Memory B cell (primary cell): ENCODE results near the gene EPB41L4A.
A peak's percentile ranks its signal among the peaks of the same experiment; 100 is the strongest.
"Not testable (repeated sequence)": the region's sequence is repeated elsewhere in the genome, so short reads cannot be mapped to it uniquely, and the experiment has no call there.

Experiments used
- ATAC-seq: fragments of 150-1000 bp; cut with Tn5 transposase; 2 replicates; pipeline ENCODE4 v1.10.0; 2021; ENCODE audit warnings: low read depth, mild to moderate bottlenecking, moderate library complexity
- DNase-seq, 2 donors: peaks; one replicate each; pipeline ENCODE4 v3.0.0; 2022; ENCODE audit warnings: low spot score in 2 of 2
- H3K27ac Mint-ChIP-seq: one replicate; pipeline ENCODE4 v1.8.0; 2022; ENCODE audit warnings: mild to moderate bottlenecking, moderate library complexity, mixed read lengths
- H3K27me3 Mint-ChIP-seq: one replicate; pipeline ENCODE4 v1.8.0; 2022; ENCODE audit warnings: mixed read lengths
- H3K36me3 Mint-ChIP-seq: one replicate; pipeline ENCODE4 v1.8.0; 2022; ENCODE audit warnings: mild to moderate bottlenecking, mixed read lengths
- H3K4me1 Mint-ChIP-seq: one replicate; pipeline ENCODE4 v1.8.0; 2022; ENCODE audit warnings: mixed read lengths
- H3K4me3 Mint-ChIP-seq: one replicate; pipeline ENCODE4 v1.8.0; 2022; ENCODE audit warnings: mild to moderate bottlenecking, moderate library complexity, mixed read lengths
- H3K9me3 Mint-ChIP-seq: one replicate; pipeline ENCODE4 v1.8.0; 2022; ENCODE audit warnings: mixed read lengths

Gene EPB41L4A

DNA sequence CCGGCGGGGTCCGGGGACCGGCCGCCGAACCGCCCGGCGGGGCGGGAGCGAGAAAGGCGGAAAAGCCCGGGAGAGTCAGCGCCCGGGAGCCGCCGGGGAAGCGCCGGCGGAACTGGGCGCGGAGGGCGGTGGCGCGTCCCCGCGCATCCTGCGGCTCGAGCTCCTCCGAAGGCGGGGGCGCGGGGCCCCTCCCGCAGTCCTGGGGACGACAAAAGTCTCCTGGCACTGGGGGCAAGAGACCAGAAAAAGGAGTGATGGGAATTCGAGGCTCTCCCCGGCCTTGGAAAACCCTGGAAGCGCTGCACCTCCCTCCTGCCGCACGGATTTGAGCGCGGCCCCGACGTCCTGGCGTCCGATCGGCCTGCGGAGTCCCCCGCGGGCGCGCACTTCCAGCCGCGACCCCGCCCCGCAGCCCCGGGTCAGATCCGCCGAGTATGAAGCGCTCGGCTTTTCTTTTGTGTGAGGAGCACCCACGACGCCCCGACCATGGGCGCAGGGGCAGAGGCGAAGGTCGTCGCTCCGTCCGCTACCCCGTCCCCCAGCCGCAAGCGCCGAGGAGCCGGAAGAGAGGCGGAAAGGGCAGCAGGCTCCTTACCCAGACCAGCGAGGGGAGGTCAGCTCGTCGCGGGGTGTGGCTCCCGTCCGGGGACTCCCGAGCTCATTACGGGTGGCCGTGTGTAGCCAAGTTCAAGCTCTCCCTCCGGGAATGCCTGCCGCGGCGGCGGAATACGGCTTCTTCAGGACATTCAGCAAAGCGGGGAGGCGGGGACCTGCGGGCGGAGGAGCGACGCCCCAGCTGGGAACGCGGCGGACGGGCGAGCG lies at the start of gene EPB41L4A:
Gene EPB41L4A, minus strand, starts transcription at position 114 of the 822 bp plus-strand sequence. CDS start 238 bp downstream, outside the sequence.
- peak within 1 kb of the TSS; percentile 77 for H3K27ac Mint-ChIP-seq
- H3K9me3 Mint-ChIP-seq, result peaks cover 4% of the 10 kb centered on the region
- DNase-seq (no peak), ATAC-seq (peak; percentile 2)
- H3K4me3 Mint-ChIP-seq, result peak within 1 kb of the TSS; percentile 86
- H3K27me3 Mint-ChIP-seq, result peaks cover 14% of the 10 kb centered on the region
- peaks cover 2% of the 10 kb centered on the region for H3K36me3 Mint-ChIP-seq
- H3K4me1 Mint-ChIP-seq, result peaks cover 8% of the 10 kb centered on the region

DNA sequence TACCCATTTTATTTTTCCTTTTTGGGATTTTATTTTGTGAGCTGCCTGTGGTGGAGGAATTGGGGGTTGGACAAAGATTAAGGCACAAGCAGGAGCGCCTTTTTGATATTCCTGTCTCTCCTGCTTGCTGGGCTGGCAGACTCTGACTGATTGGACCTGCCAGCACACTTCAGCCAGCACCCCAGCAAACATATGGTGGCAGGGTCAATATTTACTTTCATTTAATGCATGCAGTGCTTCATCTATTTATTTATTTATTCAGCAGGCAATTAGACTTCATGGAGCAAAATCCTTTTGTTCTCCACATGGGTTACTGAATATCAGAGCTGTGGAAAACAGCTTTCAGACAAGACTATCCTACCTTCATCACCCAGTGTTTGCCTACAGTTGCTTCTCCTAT lies 48.4 kb upstream of the EPB41L4A start:
- peaks cover 11% of the 10 kb centered on the region for H3K27me3 Mint-ChIP-seq
- ATAC-seq, result no peak
- H3K4me3 Mint-ChIP-seq, result no peak overlapping the region
- H3K27ac Mint-ChIP-seq, result no peak overlapping the region
- H3K36me3 Mint-ChIP-seq, result peaks cover 2% of the 10 kb centered on the region
- H3K4me1 Mint-ChIP-seq, result no peaks in the 10 kb centered on the region
- peaks cover 3% of the 10 kb centered on the region for H3K9me3 Mint-ChIP-seq
- DNase-seq, result no peak

GRCh38 chr5:112466261-112466660 lies 47.2 kb upstream of the EPB41L4A start:
- H3K4me1 Mint-ChIP-seq, H3K27ac Mint-ChIP-seq, H3K4me3 Mint-ChIP-seq, DNase-seq, ATAC-seq, H3K36me3 Mint-ChIP-seq, H3K9me3 Mint-ChIP-seq: not testable (repeated sequence)
- H3K27me3 Mint-ChIP-seq, result peaks cover 11% of the 10 kb centered on the region

DNA sequence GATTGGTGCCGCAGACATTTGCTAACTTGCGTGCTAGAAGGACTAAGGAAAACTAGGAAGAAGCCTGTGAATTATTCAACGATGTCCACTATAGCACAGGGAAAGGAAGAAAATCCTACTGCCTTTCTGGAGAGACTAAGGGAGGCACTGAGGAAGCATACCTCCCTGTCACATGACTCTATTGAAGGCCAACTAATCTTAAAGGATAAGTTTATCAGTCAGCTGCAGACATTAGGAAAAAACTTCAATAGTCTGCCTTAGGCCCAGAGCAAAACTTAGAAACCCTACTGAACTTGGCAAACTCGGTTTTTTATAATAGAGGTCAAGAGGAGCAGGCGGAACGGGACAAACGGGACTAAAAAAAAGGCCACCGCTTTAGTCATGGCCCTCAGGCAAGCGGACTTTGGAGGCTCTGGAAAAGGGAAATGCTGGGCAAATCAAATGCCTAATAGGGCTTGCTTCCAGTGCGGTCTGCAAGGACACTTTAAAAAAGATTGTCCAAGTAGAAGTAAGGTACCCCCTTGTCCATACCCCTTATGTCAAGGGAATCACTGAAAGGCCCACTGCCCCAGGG lies 28.2 kb upstream of the EPB41L4A start:
- H3K4me1 Mint-ChIP-seq, H3K27me3 Mint-ChIP-seq, H3K27ac Mint-ChIP-seq, H3K9me3 Mint-ChIP-seq, H3K4me3 Mint-ChIP-seq, ATAC-seq, DNase-seq, H3K36me3 Mint-ChIP-seq: not testable (repeated sequence)

- H3K27me3 Mint-ChIP-seq, result peaks cover 5% of the 10 kb centered on the region
- H3K9me3 Mint-ChIP-seq, result peaks cover 2% of the 10 kb centered on the region
- no peak overlapping the region for H3K27ac Mint-ChIP-seq
- H3K4me1 Mint-ChIP-seq, result peaks cover 2% of the 10 kb centered on the region
- DNase-seq (no peak), ATAC-seq (no peak)
- H3K4me3 Mint-ChIP-seq, result no peak overlapping the region
- H3K36me3 Mint-ChIP-seq, result peaks cover 2% of the 10 kb centered on the region
These were observed 26.7 kb upstream of the EPB41L4A start for GRCh38 chr5:112445626-112446350.

- not testable (repeated sequence) for H3K27ac Mint-ChIP-seq, H3K4me1 Mint-ChIP-seq, ATAC-seq, DNase-seq, H3K36me3 Mint-ChIP-seq, H3K9me3 Mint-ChIP-seq, H3K27me3 Mint-ChIP-seq, H3K4me3 Mint-ChIP-seq
These were observed 24.9 kb upstream of the EPB41L4A start for GRCh38 chr5:112443932-112444331.

- H3K9me3 Mint-ChIP-seq, result peaks cover 14% of the 10 kb centered on the region
- no peak overlapping the region for H3K27ac Mint-ChIP-seq
- ATAC-seq, result no peak
- H3K4me3 Mint-ChIP-seq, result no peak overlapping the region
- peaks cover 14% of the 10 kb centered on the region for H3K36me3 Mint-ChIP-seq
- no peak for DNase-seq
- peaks cover 2% of the 10 kb centered on the region for H3K4me1 Mint-ChIP-seq
- peaks cover 15% of the 10 kb centered on the region for H3K27me3 Mint-ChIP-seq
These were observed 21.0 kb upstream of the EPB41L4A start for GRCh38 chr5:112440031-112440430.

GRCh38 chr5:112436144-112436543 lies 17.1 kb upstream of the EPB41L4A start:
- H3K9me3 Mint-ChIP-seq, result peaks cover 13% of the 10 kb centered on the region
- ATAC-seq, result no peak
- no peak for DNase-seq
- no peak overlapping the region for H3K4me3 Mint-ChIP-seq
- no peaks in the 10 kb centered on the region for H3K4me1 Mint-ChIP-seq
- H3K27me3 Mint-ChIP-seq, result peaks cover 16% of the 10 kb centered on the region
- peaks cover 18% of the 10 kb centered on the region for H3K36me3 Mint-ChIP-seq
- no peak overlapping the region for H3K27ac Mint-ChIP-seq

- Mint-ChIP-seq H3K36me3 (peaks cover 15% of the 10 kb centered on the region), H3K27ac (no peak overlapping the region), H3K9me3 (peaks cover 10% of the 10 kb centered on the region), H3K27me3 (peaks cover 22% of the 10 kb centered on the region), H3K4me1 (no peaks in the 10 kb centered on the region), H3K4me3 (no peak overlapping the region)
- ATAC-seq (no peak), DNase-seq (no peak)
These were observed 15.6 kb upstream of the EPB41L4A start for GRCh38 chr5:112434641-112435040.

DNA sequence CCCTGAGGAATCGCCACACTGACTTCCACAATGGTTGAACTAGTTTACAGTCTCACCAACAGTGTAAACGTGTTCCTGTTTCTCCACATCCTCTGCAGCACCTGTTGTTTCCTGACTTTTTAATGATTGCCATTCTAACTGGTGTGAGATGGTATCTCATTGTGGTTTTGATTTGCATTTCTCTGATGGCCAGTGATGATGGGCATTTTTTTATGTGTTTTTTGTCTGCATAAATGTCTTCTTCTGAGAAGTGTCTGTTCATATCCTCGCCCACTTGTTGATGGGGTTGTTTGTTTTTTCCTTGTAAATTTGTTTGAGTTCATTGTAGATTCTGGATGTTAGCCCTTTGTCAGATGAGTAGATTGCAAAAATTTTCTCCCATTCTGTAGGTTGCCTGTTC lies 7.1 kb upstream of the EPB41L4A start:
- H3K36me3 Mint-ChIP-seq, H3K4me3 Mint-ChIP-seq, ATAC-seq, H3K27ac Mint-ChIP-seq, H3K9me3 Mint-ChIP-seq, H3K4me1 Mint-ChIP-seq, DNase-seq: not testable (repeated sequence)
- H3K27me3 Mint-ChIP-seq, result peaks cover 14% of the 10 kb centered on the region

DNA sequence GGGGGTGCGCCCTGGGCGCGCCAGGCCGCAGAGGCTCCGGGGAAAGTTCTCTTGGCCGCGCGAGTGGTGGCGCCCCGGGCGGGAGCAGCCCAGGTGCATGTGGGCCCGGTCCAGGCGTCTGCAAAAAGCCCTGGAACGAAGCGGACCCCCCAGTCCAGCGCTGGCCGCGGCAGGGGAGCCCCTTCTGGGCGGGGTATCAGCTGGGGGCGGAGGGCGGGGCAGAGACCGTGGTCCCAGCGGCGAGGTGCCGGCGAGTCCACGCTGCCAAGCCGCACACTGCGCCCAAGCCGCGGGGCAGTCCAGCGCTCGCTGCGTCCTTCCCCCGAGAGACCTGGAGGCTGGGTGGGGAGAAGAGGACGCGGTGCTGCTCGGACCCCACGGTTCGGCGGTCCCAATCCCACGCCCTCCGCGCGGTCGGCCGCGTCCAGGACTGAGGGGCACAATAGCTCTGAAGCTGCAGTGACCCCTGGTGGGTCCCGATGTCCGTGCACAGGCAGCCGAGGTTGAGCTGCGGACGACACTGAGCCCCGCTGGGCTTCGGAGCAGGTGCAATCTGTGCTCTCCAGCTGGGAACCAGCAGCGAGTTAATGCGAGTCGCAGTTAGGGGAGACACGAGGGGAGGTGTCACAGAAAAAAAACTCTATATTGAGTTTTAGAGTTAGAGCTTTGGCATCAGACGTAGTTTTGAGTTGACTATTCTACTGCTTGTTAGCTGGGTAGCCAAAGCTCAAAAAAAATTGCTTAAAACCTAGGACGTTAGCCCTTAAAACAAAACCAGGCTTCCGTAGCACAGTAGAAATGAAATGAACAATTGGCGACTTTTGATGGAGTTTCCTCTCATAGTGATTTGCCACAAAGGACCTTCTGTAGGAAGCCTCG lies 1.1 kb upstream of the EPB41L4A start:
- H3K4me1 Mint-ChIP-seq, result peaks cover 8% of the 10 kb centered on the region
- peaks cover 14% of the 10 kb centered on the region for H3K27me3 Mint-ChIP-seq
- ATAC-seq (peak; percentile 73), DNase-seq (peak; percentile 38 to 65)
- H3K4me3 Mint-ChIP-seq, result peak overlapping the region; percentile 86
- H3K9me3 Mint-ChIP-seq, result peaks cover 4% of the 10 kb centered on the region
- peaks cover 2% of the 10 kb centered on the region for H3K36me3 Mint-ChIP-seq
- H3K27ac Mint-ChIP-seq, result no peak overlapping the region

DNA sequence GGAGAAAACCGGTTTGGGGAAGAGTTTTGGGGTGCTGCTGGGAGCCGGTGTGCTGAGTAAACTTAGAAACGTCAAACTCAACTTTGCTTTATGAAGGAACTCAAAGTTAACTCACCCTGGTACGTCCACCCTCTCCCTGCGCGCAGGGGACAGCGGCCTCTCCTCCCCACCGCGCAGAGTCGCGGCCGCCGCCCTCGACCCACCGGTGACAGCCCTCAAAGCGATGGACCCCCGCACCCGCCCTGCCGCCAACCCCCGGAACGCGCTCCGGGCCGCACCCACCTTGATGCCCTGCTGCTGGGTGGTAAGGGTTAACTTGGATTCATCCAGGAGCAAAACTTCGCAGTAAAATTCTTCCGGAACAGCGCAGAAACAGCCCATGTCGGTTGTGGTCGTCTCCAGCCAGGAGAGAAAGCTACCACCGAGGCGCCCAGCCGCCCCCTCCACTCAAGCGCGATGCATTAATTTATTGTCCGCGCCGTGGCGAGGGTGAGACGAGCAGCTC lies 366 bp downstream of the EPB41L4A start:
- ATAC-seq (peak; percentile 2), DNase-seq (peak in 1 of 2 donors; percentile 13)
- H3K9me3 Mint-ChIP-seq, result peaks cover 4% of the 10 kb centered on the region
- peaks cover 2% of the 10 kb centered on the region for H3K36me3 Mint-ChIP-seq
- peak overlapping the region; percentile 85 for H3K4me3 Mint-ChIP-seq
- H3K27me3 Mint-ChIP-seq, result peaks cover 17% of the 10 kb centered on the region
- H3K27ac Mint-ChIP-seq, result peak overlapping the region; percentile 77
- peaks cover 8% of the 10 kb centered on the region for H3K4me1 Mint-ChIP-seq

- Mint-ChIP-seq H3K4me3 (peak overlapping the region; percentile 85), H3K27me3 (peaks cover 22% of the 10 kb centered on the region), H3K27ac (peak overlapping the region; percentile 77), H3K36me3 (peaks cover 2% of the 10 kb centered on the region), H3K9me3 (peaks cover 4% of the 10 kb centered on the region), H3K4me1 (peaks cover 8% of the 10 kb centered on the region)
- ATAC-seq (peak; percentile 54), DNase-seq (peak; percentile 9 to 14)
These were observed 982 bp downstream of the EPB41L4A start for GRCh38 chr5:112417931-112418658.
